Activated T-helper 9 cell treated with anti-CD3 and anti-CD28 coated beads, Interleukin-2, amount 50 U/mL, for 16 hours (primary cell): ENCODE data around the gene RTP5.
A peak's percentile ranks its signal among the peaks of the same experiment; 100 is the strongest.
"Not testable (repeated sequence)": the region's sequence is repeated elsewhere in the genome, so short reads cannot be mapped to it uniquely, and the experiment has no call there.

Experiments
- DNase-seq: peaks from one replicate; pipeline ENCODE4 v3.0.0-alpha.2; 2020; ENCODE audit warnings: low read depth

Gene RTP5

GRCh38 chr2:241869087-241869961 lies at the start of gene RTP5:
Gene RTP5, plus strand, starts transcription at chr2:241869729. Its CDS starts 28 bp downstream, at chr2:241869757.
- DNase-seq: no peak

- DNase-seq: not testable (repeated sequence)
Observed at GRCh38 chr2:241819947-241820624, 49.4 kb upstream of the RTP5 start.

- DNase-seq: no peak
Observed at GRCh38 chr2:241820625-241821384, 48.7 kb upstream of the RTP5 start.

GRCh38 chr2:241821460-241822263 lies 47.9 kb upstream of the RTP5 start:
- no peak for DNase-seq

- DNase-seq: no peak
Observed at GRCh38 chr2:241822264-241822623, 47.3 kb upstream of the RTP5 start.

- not testable (repeated sequence) for DNase-seq
Observed at GRCh38 chr2:241823531-241824437, 45.7 kb upstream of the RTP5 start.

GRCh38 chr2:241827394-241827793 lies 42.1 kb upstream of the RTP5 start:
- no peak for DNase-seq

GRCh38 chr2:241833101-241833663 lies 36.3 kb upstream of the RTP5 start:
- no peak for DNase-seq

GRCh38 chr2:241833756-241834526 lies 35.6 kb upstream of the RTP5 start:
- DNase-seq: not testable (repeated sequence)

GRCh38 chr2:241834527-241835210 lies 34.9 kb upstream of the RTP5 start:
- DNase-seq: no peak

GRCh38 chr2:241835611-241836010 lies 33.9 kb upstream of the RTP5 start:
- no peak for DNase-seq

- DNase-seq: no peak
Observed at GRCh38 chr2:241836292-241836691, 33.2 kb upstream of the RTP5 start.

- no peak for DNase-seq
Observed at GRCh38 chr2:241837197-241837965, 32.1 kb upstream of the RTP5 start.

- DNase-seq: no peak
Observed at GRCh38 chr2:241841181-241842066, 28.1 kb upstream of the RTP5 start.

- DNase-seq: no peak
Observed at GRCh38 chr2:241842067-241842415, 27.5 kb upstream of the RTP5 start.

GRCh38 chr2:241842620-241843211 lies 26.8 kb upstream of the RTP5 start:
- DNase-seq: peak; percentile 31
